ENCODE data around the gene STRBP.
"Not testable (repeated sequence)": the region's sequence is repeated elsewhere in the genome, so short reads cannot be mapped to it uniquely, and the experiment has no call there.

The STRBP gene

GRCh38 chr9:123301936-123302335, 33.5 kb upstream of the STRBP start:
- not testable (repeated sequence) for H3K9me3 ChIP-seq (ENCODE audit: control insufficient read depth, insufficient read depth, low read length); H3K27me3 ChIP-seq (ENCODE audit: control insufficient read depth, insufficient read depth, low read length); H3K4me1 ChIP-seq (ENCODE audit: control insufficient read depth, insufficient read depth, low read length); H3K9ac ChIP-seq (ENCODE audit: low read depth, low read length); H3K36me3 ChIP-seq (ENCODE audit: control insufficient read depth, insufficient read depth, low read length); H3K4me3 ChIP-seq (ENCODE audit: low read depth, low read length)

GRCh38 chr9:123300554-123300953, 32.2 kb upstream of the STRBP start:
- no peaks in the 10 kb centered on the region for H3K27me3 ChIP-seq (ENCODE audit: control insufficient read depth, insufficient read depth, low read length)
- H3K4me3 ChIP-seq (ENCODE audit: low read depth, low read length), result no peak overlapping the region
- H3K9me3 ChIP-seq (ENCODE audit: control insufficient read depth, insufficient read depth, low read length), result no peaks in the 10 kb centered on the region
- H3K36me3 ChIP-seq (ENCODE audit: control insufficient read depth, insufficient read depth, low read length), result no peaks in the 10 kb centered on the region
- H3K9ac ChIP-seq (ENCODE audit: low read depth, low read length), result no peak overlapping the region
- no peaks in the 10 kb centered on the region for H3K4me1 ChIP-seq (ENCODE audit: control insufficient read depth, insufficient read depth, low read length)

GRCh38 chr9:123299558-123300126, 31.3 kb upstream of the STRBP start:
- H3K27me3 ChIP-seq (ENCODE audit: control insufficient read depth, insufficient read depth, low read length), result no peaks in the 10 kb centered on the region
- no peak overlapping the region for H3K4me3 ChIP-seq (ENCODE audit: low read depth, low read length)
- no peaks in the 10 kb centered on the region for H3K36me3 ChIP-seq (ENCODE audit: control insufficient read depth, insufficient read depth, low read length)
- no peak overlapping the region for H3K9ac ChIP-seq (ENCODE audit: low read depth, low read length)
- H3K4me1 ChIP-seq (ENCODE audit: control insufficient read depth, insufficient read depth, low read length), result no peaks in the 10 kb centered on the region
- no peaks in the 10 kb centered on the region for H3K9me3 ChIP-seq (ENCODE audit: control insufficient read depth, insufficient read depth, low read length)

GRCh38 chr9:123296174-123296573, 27.8 kb upstream of the STRBP start:
- Histone ChIP-seq H3K9me3 (ENCODE audit: control insufficient read depth, insufficient read depth, low read length) (no peaks in the 10 kb centered on the region), H3K4me1 (ENCODE audit: control insufficient read depth, insufficient read depth, low read length) (no peaks in the 10 kb centered on the region), H3K36me3 (ENCODE audit: control insufficient read depth, insufficient read depth, low read length) (no peaks in the 10 kb centered on the region), H3K9ac (ENCODE audit: low read depth, low read length) (no peak overlapping the region), H3K4me3 (ENCODE audit: low read depth, low read length) (no peak overlapping the region), H3K27me3 (ENCODE audit: control insufficient read depth, insufficient read depth, low read length) (no peaks in the 10 kb centered on the region)

- Histone ChIP-seq H3K4me1 (ENCODE audit: control insufficient read depth, insufficient read depth, low read length) (no peaks in the 10 kb centered on the region), H3K4me3 (ENCODE audit: low read depth, low read length) (no peak overlapping the region), H3K9ac (ENCODE audit: low read depth, low read length) (no peak overlapping the region), H3K36me3 (ENCODE audit: control insufficient read depth, insufficient read depth, low read length) (no peaks in the 10 kb centered on the region), H3K9me3 (ENCODE audit: control insufficient read depth, insufficient read depth, low read length) (no peaks in the 10 kb centered on the region), H3K27me3 (ENCODE audit: control insufficient read depth, insufficient read depth, low read length) (no peaks in the 10 kb centered on the region)
Observed at GRCh38 chr9:123291736-123292135, 23.4 kb upstream of the STRBP start.

GRCh38 chr9:123290764-123291163, 22.4 kb upstream of the STRBP start:
- no peaks in the 10 kb centered on the region for H3K36me3 ChIP-seq (ENCODE audit: control insufficient read depth, insufficient read depth, low read length)
- no peaks in the 10 kb centered on the region for H3K9me3 ChIP-seq (ENCODE audit: control insufficient read depth, insufficient read depth, low read length)
- H3K9ac ChIP-seq (ENCODE audit: low read depth, low read length), result no peak overlapping the region
- H3K4me3 ChIP-seq (ENCODE audit: low read depth, low read length), result no peak overlapping the region
- no peaks in the 10 kb centered on the region for H3K27me3 ChIP-seq (ENCODE audit: control insufficient read depth, insufficient read depth, low read length)
- H3K4me1 ChIP-seq (ENCODE audit: control insufficient read depth, insufficient read depth, low read length), result no peaks in the 10 kb centered on the region

- Histone ChIP-seq H3K4me3 (ENCODE audit: low read depth, low read length) (no peak overlapping the region), H3K9me3 (ENCODE audit: control insufficient read depth, insufficient read depth, low read length) (no peaks in the 10 kb centered on the region), H3K9ac (ENCODE audit: low read depth, low read length) (no peak overlapping the region), H3K27me3 (ENCODE audit: control insufficient read depth, insufficient read depth, low read length) (no peaks in the 10 kb centered on the region), H3K36me3 (ENCODE audit: control insufficient read depth, insufficient read depth, low read length) (no peaks in the 10 kb centered on the region), H3K4me1 (ENCODE audit: control insufficient read depth, insufficient read depth, low read length) (no peaks in the 10 kb centered on the region)
Observed at GRCh38 chr9:123287639-123288038, 19.3 kb upstream of the STRBP start.

- Histone ChIP-seq H3K9ac (ENCODE audit: low read depth, low read length) (no peak overlapping the region), H3K4me1 (ENCODE audit: control insufficient read depth, insufficient read depth, low read length) (no peaks in the 10 kb centered on the region), H3K27me3 (ENCODE audit: control insufficient read depth, insufficient read depth, low read length) (no peaks in the 10 kb centered on the region), H3K4me3 (ENCODE audit: low read depth, low read length) (no peak overlapping the region), H3K36me3 (ENCODE audit: control insufficient read depth, insufficient read depth, low read length) (no peaks in the 10 kb centered on the region), H3K9me3 (ENCODE audit: control insufficient read depth, insufficient read depth, low read length) (no peaks in the 10 kb centered on the region)
Observed at GRCh38 chr9:123286324-123286723, 17.9 kb upstream of the STRBP start.

GRCh38 chr9:123284656-123285055, 16.3 kb upstream of the STRBP start:
- Histone ChIP-seq H3K4me3 (ENCODE audit: low read depth, low read length) (no peak overlapping the region), H3K9me3 (ENCODE audit: control insufficient read depth, insufficient read depth, low read length) (no peaks in the 10 kb centered on the region), H3K36me3 (ENCODE audit: control insufficient read depth, insufficient read depth, low read length) (no peaks in the 10 kb centered on the region), H3K9ac (ENCODE audit: low read depth, low read length) (no peak overlapping the region), H3K27me3 (ENCODE audit: control insufficient read depth, insufficient read depth, low read length) (no peaks in the 10 kb centered on the region), H3K4me1 (ENCODE audit: control insufficient read depth, insufficient read depth, low read length) (no peaks in the 10 kb centered on the region)

- H3K36me3 ChIP-seq (ENCODE audit: control insufficient read depth, insufficient read depth, low read length), result no peaks in the 10 kb centered on the region
- H3K9me3 ChIP-seq (ENCODE audit: control insufficient read depth, insufficient read depth, low read length), result no peaks in the 10 kb centered on the region
- no peaks in the 10 kb centered on the region for H3K27me3 ChIP-seq (ENCODE audit: control insufficient read depth, insufficient read depth, low read length)
- no peak overlapping the region for H3K9ac ChIP-seq (ENCODE audit: low read depth, low read length)
- H3K4me3 ChIP-seq (ENCODE audit: low read depth, low read length), result no peak overlapping the region
- H3K4me1 ChIP-seq (ENCODE audit: control insufficient read depth, insufficient read depth, low read length), result no peaks in the 10 kb centered on the region
Observed at GRCh38 chr9:123283455-123283854, 15.1 kb upstream of the STRBP start.

GRCh38 chr9:123283048-123283408, 14.6 kb upstream of the STRBP start:
- Histone ChIP-seq H3K9ac (ENCODE audit: low read depth, low read length) (no peak overlapping the region), H3K36me3 (ENCODE audit: control insufficient read depth, insufficient read depth, low read length) (no peaks in the 10 kb centered on the region), H3K4me1 (ENCODE audit: control insufficient read depth, insufficient read depth, low read length) (no peaks in the 10 kb centered on the region), H3K9me3 (ENCODE audit: control insufficient read depth, insufficient read depth, low read length) (no peaks in the 10 kb centered on the region), H3K27me3 (ENCODE audit: control insufficient read depth, insufficient read depth, low read length) (no peaks in the 10 kb centered on the region), H3K4me3 (ENCODE audit: low read depth, low read length) (no peak overlapping the region)

GRCh38 chr9:123282362-123283047, 14.1 kb upstream of the STRBP start:
- no peaks in the 10 kb centered on the region for H3K27me3 ChIP-seq (ENCODE audit: control insufficient read depth, insufficient read depth, low read length)
- H3K4me1 ChIP-seq (ENCODE audit: control insufficient read depth, insufficient read depth, low read length), result no peaks in the 10 kb centered on the region
- H3K9ac ChIP-seq (ENCODE audit: low read depth, low read length), result no peak overlapping the region
- H3K4me3 ChIP-seq (ENCODE audit: low read depth, low read length), result no peak overlapping the region
- no peaks in the 10 kb centered on the region for H3K9me3 ChIP-seq (ENCODE audit: control insufficient read depth, insufficient read depth, low read length)
- no peaks in the 10 kb centered on the region for H3K36me3 ChIP-seq (ENCODE audit: control insufficient read depth, insufficient read depth, low read length)

Data from iPS-15b (cell line).